HG03060 (cell line): ENCODE data around the gene CACNA1G.

ENCODE experiments used
- ATAC-seq: cut with Tn5 transposase; IDR thresholded peaks from one replicate; pipeline ENCODE4 v1.9.1; 2021; ENCODE audit warnings: low read depth, moderate number of reproducible peaks; ENCODE audit not compliant: unreplicated experiment

Gene CACNA1G

GRCh38 chr17:50608700-50609379 is 48.3 kb downstream of the CACNA1G start:
- no peak for ATAC-seq

GRCh38 chr17:50609380-50610074 is 49.0 kb downstream of the CACNA1G start:
- ATAC-seq = no peak

DNA sequence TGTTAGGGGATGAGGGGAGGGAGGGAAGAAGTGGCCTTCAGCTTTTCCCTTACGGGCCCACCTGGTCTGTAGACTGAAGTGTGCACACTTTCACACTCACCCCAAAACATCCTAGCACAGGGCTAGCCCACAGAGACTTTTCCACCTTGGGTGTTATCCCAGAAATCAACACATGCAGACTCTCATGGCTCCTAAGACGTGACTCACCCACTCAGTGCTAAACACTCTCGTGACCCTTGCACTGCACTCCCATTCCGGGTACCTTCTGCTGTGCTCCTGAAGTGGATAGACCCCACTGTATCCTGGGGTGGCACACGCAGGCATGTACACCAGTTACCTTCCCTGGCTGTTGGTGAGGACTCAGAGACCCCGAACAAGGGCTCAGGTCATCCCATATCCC is 51.1 kb downstream of the CACNA1G start:
- ATAC-seq = no peak

GRCh38 chr17:50612281-50612680 is 51.8 kb downstream of the CACNA1G start:
- no peak for ATAC-seq

DNA sequence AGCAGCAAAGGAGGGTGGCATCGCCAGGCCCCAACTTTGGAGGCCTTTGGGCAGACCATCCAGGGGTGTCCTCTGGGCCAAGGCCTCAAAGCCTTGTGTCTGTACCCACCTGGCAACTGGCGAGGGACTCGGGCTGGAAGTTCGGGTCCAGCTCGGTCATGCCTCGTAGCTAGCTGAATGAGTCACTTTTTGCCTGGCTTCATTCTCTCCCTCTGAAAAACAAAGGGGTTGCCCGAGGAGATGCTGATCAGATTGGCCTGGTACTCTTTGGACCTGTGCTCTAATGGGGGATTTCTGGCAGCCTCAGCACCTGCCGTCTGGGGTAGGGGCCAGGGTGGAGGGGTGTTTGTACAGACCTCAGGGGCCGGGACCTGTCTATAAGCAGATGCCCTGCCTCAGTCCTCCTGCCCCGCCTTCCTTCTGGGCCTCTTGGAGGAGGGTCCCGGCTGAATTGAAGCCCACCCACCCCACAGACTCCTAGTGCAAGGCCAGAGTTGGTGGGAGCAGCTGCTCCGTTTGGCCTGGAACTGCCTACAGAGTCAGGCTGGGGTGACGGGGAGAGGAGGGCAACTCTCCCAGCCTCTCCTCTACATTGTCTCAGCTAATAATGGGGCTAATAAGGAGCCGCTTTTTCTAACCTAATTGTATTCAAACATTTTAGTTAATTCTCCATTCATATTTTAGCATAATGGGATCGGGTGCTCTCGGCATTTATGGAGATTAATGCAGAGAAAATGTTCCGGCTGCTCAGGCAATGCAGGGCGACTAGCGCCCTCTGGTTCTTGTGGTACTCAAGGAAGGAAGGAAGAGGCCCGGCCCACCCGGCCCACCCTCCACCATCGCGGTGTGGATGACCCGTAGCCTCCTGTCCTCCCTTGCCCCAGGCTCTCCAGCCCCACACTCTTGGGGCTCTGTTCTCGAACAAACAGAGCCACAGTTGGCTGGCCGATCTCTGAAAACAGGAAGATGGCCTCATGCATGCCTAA is 52.8 kb downstream of the CACNA1G start:
- no peak for ATAC-seq

GRCh38 chr17:50614471-50615051 is 54.0 kb downstream of the CACNA1G start:
- no peak for ATAC-seq

- no peak for ATAC-seq
Measured at GRCh38 chr17:50615828-50616227, 55.3 kb downstream of the CACNA1G start.

DNA sequence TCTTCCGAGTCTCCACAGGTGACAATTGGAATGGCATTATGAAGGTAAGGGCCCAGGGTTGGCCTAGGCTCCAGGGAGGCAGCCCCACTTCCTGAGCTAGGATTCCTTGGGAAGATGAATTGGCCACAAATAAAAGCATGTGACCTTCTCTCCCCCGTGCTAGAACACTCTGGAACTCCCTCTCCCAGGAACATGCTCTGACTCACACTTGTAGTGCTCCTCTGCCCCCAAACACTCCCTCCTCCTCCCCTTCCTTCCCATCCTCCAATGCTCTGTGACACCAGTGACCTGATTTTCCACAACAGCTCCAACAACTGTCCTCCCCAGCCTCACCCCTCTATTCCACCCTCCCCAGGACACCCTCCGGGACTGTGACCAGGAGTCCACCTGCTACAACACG is 57.8 kb downstream of the CACNA1G start:
- no peak for ATAC-seq

- no peak for ATAC-seq
Measured at GRCh38 chr17:50618941-50619340, 58.4 kb downstream of the CACNA1G start.

DNA sequence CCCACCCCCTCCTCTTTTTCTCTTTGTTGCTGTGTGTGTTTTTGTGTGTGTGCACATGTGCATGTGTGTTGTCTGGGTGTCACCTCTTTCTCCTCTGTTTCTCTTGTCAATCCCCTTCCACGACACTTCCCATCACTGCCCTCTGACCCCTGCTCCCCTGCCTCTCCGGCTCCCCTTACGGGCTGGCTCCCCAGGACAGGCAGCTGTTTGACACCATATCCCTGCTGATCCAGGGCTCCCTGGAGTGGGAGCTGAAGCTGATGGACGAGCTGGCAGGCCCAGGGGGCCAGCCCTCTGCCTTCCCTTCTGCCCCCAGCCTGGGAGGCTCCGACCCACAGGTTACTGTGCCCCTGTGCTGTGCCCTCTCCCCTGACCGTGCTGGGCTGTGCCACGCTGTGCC is 59.0 kb downstream of the CACNA1G start:
- ATAC-seq = no peak

DNA sequence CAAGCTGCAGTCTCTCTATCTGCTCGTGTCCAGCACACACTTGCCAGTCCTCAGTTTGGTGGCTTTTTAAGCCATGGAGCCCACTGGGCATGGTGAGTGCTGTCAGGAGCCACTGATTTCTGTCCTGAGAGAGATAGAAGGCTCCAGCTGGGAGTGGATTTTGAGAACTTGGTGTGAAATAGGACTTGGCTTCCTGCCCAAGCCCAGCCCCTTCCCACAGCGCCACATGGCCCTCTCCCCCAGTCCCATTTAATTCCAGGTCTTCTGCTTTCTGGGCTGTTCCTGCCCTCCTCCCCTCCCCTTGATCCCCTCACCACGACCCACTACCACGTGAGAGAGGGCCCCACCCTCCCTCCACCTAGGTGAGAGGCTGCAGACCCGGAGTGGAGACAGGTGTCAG is 59.7 kb downstream of the CACNA1G start:
- no peak for ATAC-seq

DNA sequence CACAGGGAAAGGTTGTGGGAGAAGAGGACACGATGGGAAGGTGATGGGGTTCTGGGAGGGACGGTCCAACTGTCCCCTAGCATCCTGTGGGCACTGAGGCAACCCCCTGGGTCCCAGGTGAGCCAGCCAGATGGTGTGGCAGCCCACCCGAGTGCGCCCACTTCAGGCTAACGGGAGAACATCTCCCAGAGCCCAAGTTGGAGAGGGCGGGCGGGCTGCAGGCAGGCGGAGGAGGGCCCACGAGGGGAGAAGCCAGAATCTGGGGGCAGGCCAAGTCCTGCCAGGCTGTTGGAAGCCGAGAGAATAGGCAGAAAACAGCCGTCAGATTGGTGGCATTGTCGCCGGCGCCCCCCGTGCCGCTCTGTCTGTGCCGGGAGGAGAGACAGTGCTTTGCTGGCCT is 60.3 kb downstream of the CACNA1G start:
- no peak for ATAC-seq

DNA sequence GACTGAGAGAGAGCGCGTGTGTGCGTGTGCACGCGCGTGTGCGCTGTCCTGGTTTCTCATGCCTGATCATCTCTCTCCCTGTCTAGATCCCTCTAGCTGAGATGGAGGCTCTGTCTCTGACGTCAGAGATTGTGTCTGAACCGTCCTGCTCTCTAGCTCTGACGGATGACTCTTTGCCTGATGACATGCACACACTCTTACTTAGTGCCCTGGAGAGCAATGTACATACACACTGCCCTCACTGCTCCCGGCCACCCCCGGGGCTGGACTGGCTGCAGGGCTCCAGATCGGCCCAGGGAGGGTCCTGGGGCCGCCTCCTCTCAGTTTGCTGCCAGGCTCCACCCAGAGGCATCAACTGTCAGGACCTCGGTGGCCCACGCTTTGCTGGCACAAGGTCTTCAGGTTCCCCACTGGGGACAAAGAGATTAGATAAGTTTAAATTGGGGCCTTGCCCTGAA is 61.1 kb downstream of the CACNA1G start:
- no peak for ATAC-seq

- no peak for ATAC-seq
Measured at GRCh38 chr17:50624321-50624934, 63.9 kb downstream of the CACNA1G start.

DNA sequence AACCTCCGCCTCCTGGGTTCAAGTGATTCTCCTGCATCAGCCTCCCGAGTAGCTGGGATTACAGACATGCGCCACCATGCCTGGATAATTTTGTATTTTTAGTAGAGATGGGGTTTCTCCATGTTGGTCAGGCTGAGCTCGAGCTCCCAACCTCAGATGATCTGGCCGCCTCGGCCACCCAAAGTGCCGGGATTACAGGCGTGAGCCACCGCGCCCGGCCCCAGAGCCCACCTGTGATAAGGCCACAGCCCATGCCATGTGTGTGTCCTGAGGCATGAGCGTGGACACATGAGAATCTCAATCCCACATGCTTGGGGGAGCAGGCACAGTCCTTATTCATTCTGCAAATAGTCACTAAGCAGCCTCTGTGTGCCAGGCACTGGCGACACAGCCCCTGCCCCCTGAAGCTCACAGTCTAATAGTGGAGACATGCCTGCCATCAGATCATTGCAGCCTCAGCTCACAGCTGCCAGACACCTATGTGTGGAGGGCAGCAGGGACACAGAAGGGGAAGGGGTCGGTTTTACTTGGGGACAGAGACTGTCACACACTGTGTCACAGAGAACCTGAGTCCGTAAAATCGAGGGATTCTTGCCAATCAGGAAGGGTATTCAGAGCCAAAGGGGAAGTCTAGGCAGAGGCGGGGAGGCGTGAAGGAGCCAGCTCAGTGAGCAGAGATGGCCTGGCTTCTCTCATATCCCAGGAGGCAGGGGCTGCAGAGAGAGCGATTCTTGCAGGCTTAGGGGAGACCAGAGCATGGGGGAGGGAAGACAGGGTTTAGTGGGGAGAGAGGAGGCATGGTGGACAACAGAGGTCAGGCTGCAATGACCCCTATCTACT is 64.7 kb downstream of the CACNA1G start:
- ATAC-seq = no peak

GRCh38 chr17:50626037-50626574 is 65.6 kb downstream of the CACNA1G start:
- no peak for ATAC-seq

DNA sequence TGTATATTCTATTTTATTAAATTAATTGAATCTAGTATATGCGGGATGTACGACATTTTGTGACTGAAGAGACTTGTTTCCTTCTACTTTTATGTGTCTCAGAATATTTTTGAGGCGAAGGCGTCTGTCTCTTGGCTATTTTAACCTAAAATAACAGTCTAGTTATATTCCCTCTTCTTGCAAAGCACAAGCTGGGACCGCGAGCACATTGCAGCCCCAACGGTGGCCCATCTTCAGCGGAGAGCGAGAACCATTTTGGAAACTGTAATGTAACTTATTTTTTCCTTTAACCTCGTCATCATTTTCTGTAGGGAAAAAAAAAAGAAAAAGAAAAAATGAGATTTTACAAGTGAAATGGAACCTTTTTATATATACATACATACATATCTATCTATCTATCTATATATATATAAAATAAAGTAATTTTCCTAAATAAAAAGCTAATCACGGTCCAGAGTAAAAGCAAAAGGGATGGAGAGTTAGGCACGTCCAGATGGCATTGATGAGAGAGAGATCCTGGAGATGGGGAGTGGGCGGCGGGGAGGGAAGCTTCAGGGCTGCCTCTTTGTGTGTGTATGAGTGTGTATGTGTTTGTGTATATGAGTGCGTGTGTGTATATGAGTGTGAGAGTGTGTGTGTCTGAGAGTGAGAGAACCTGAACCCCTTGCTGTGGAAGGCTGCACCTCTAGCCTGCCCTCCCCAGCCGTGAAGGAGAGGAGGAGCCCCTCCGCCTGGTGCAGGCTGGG is 66.7 kb downstream of the CACNA1G start:
- no peak for ATAC-seq

GRCh38 chr17:50627782-50628601 is 67.5 kb downstream of the CACNA1G start:
- ATAC-seq = no peak
